GF-D8 (cell line): ENCODE results near the gene DMRT3.
A peak's percentile ranks its signal among the peaks of the same experiment; 100 is the strongest.

Experiments
- DNase-seq: peaks from one replicate; lab custom pipeline; 2025; lab: John Stamatoyannopoulos, UW

Gene DMRT3

DNA sequence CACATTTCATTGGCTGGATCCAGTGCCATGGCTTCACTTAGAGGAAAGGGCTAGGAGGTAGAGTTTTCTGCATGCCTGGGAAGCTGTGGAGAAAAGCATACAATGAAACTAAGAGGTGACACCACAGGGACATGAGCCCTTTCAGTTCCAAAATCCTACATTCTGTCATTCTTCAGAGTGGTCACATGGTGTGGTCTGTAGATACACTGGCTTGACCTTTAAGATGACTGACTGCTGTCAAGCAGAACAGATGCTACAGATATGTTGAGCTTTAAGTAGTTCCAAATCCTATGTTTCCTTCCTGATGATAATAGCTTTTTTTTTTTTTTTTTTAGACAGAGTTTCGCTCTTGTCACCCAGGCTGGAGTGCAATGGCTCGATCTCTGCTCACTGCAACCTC is 26.2 kb downstream of the DMRT3 start:
- DNase-seq, result no peak

DNA sequence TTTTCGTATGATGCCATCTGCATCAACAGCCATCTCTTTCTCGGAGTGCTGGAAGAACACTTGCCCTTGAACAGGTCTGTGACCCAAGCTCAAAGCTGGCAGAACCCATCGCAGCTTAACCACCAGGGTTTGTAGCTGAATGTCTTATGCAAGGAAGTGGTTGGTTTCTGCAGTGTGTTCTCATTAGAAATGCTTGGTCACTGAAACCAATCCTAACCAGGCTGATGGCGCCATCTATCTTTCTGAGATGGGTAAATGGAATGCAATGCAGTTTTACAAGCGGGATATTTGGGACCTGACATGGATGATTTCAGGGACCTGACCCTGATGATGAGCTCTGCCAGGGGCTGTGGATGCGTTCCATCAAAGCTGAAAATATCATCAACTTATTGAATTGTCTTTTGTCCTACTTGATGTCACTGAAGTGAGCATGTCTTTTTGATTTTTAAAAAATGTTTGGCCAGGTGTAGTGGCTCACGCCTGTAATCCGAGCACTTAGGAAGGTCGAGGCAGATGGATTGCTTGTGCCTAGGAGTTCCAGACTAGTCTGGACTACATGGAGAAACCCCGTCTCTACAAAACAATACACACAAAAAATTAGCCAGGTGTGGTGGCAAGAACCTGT is 28.7 kb downstream of the DMRT3 start:
- DNase-seq, result peak; percentile 27

- no peak for DNase-seq
These were observed 30.9 kb downstream of the DMRT3 start for GRCh38 chr9:1007312-1007711.

DNA sequence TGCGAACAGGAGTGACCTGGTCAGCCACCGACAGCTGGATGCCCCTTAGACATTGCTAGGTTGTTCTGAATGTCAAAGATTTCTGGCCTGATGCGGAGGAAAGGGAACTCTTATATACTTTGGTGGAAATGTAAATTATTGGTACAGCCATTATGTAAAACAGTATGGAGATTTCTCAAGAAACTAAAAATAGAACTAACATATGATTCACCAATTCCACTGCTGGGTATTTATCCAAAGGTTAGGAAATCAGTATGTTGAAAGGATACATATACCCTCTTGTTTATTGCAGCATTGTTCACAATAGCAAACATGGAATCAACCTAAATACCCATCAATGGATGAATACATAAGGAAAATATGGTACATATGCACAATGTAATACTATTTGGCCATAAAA is 31.8 kb downstream of the DMRT3 start:
- DNase-seq, result no peak

DNA sequence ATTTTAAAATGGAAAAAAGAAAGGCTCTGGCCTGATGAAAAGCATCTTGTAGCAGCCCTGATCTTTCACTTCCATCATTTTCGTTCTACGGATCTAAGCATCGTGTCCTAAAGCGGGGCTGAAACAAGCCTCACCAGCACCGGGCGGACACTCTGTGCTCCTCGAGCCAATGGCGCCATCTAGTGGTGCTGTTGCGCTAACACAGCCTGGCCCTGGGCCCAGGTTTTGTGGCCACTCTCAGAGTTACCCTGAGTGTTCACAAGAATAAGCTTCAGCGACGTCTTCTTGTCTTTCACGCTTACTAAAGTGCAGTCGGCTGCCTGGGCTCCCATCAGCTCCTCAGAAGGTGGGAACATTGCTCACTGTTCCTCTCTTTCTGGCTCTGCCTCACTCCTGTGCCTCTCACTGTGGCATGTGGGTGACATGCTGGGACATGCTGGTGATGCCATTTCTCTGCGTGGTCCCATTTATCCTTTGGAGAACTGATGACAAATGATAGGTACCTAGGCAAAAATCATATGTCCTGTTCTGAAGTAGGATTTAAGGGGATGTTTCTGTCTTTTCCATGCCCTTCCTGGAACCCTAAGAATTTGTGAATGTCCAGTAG is 32.7 kb downstream of the DMRT3 start:
- peak; percentile 3 for DNase-seq

DNA sequence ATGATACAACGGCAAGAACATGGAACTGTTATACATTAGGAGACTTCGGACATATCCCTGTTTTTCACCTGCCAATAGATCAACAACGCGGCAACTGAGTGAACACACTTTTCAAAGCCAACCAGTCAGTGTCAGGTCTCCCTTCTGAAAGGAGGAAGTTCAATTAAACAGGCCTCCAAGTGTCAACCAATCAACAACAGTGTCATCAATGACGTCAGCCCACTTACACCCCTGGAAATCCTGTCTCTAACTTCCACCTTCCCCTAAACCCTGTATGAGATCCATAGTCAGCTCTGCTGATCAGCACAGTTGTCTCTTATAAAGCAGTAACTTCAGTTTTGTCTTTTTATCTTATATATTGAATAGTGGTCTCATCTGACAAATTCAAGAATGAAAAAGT is 36.6 kb downstream of the DMRT3 start:
- DNase-seq, result no peak

GRCh38 chr9:1014225-1014624 is 37.8 kb downstream of the DMRT3 start:
- no peak for DNase-seq

GRCh38 chr9:1014640-1015039 is 38.2 kb downstream of the DMRT3 start:
- no peak for DNase-seq

DNA sequence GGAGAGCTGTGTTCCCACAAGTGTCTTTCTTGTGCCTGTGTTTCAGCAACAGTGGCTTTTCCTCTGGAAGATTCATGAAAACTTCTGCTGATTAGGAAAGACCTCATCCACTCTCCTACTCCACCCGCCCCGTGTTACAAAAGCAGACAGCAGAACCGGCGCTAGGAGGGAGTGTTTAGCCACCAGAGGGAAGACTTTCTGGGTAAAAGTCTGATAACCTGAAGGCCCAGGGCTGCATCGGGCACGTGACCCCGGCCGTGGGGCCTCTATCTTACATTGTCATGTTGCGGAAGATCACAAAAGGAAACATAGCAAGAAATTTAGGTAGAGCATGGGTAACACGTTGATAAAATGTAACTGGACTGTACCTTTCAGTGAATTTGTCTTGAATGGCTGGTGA is 41.7 kb downstream of the DMRT3 start:
- DNase-seq, result no peak

DNA sequence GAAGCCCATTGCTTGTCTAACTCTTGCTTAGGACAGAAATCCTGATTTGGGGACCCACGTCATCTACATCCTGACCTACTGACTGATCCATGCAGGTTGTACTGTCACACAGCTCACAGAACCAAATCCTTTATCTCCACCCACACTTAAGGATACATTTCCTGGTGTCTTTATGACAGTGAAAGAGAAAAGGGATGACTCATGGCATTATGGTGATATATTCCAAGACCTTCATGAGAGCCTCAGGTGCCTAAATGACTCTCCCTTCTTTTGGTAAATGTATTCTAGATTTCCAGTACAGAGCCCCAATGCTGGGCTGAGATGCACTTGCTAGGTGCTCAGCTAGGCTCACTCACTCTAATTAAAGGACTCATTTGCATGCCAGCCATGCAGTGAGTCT is 47.7 kb downstream of the DMRT3 start:
- DNase-seq, result no peak

DNA sequence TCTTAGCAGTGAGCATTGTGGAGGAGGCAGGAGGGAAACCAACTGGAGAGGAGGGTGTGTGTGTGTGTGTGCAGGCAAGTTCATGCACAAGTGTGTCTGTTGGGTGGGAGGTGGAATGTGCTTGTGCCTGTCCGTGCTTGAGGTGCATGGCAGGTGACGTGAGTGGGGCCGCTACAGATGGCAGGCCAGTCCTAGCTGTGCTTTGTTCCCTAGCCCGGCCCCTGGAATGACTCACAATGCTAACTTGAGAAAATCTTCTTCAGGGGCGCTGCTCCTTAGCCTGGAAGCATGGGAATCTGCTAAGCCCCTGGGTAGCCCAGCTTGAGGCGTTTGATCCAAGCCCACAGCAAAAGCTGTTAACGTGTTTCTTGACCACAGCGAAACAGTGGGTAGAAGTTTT is 48.7 kb downstream of the DMRT3 start:
- no peak for DNase-seq

DNA sequence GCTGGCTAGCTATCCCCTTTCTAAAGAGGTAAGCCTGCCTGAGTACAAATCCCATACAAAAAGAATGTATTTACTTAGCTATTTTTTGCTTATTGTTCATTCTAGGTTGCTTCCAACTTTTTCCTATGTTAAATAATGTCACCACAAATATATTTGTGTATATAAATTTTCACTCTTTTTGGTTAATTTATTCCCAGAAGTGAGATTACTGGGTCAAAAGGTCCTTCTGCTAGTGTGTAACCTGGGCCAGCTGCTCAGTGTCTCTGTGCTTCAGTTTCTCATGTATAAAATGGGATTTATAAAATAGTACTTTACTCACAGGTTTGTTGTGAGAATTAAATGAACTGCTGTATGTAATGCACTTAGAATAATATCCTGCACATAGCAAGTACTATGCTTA is 49.8 kb downstream of the DMRT3 start:
- DNase-seq, result no peak

- no peak for DNase-seq
These were observed 52.2 kb downstream of the DMRT3 start for GRCh38 chr9:1028501-1029190.

DNA sequence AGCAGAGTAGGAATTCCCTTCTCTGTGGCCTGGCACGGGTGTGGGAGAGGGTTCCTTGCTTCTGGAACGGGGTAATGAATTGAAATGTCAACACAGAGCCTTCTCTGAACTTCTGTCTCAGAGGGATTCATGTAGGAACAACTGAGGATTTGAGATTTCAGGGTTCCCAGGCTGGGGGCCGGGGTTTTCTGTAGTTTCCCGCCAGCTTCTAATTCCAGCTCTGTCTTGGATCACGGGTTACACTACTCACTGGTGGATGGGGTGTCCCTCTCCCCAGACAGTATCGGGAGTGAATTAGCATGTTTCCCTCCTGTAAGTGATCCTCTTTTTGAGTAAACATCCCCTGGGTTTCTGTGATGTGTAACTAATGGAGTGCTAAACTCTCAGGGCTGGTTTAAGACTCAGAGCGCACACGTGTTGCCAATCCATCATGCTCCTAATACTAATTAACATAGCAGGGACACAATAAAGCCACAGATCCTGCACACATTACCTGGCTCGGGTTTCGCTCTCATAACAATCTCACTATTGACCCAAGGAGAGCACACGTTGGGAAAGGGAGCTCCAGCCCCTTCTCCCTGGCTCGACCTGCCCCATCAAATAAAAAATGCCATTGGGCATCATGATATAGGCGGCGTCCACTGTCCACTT is 55.6 kb downstream of the DMRT3 start:
- DNase-seq, result no peak

DNA sequence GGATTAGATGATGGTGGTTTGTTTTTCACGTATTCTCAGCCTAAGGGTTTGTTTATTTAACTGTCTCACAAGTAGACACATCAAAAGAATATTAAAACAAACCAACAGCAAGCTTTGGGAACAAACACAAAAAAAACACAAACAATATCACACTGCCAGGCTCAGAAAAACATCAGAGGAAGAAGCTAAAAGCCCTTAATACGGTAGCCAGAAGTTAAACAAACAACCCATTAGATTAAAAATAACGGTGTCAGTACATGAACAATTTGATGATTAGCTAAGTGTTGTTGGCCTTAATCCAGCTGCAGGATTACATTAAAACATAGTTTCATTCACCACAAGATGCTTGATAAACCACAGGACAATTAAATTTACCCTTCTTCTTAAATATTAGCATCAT is 57.8 kb downstream of the DMRT3 start:
- DNase-seq, result no peak

DNA sequence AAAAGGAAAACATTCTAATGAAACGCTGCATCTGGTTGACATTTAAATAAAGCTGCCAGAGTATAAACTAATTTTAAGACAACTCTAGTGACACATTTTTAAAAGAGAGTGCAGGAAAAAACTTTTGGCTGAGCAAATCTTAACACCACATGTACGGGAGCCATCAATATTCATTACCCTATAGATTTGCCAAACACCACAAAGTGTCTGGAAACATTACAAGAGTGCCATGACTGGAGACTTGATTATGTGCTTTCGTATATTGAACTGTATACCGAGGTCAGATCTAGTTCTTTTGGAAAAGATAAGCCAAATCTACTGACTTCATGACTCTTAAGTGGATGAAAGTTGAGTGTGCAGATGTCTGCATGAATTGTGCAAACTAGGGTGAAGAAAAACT is 63.1 kb downstream of the DMRT3 start:
- no peak for DNase-seq
